NT2/D1 (cell line): ENCODE data around the gene MTHFD1.

Source experiments
- SUZ12 ChIP-seq: IDR thresholded peaks from 2 replicates; pipeline ENCODE4 v1.6.1; 2011; ENCODE audit not compliant: insufficient read length, insufficient read depth; ENCODE audit errors: extremely low read depth
- YY1 ChIP-seq: IDR thresholded peaks from 2 replicates; pipeline ENCODE4 v1.6.1; 2011; ENCODE audit not compliant: insufficient read length, insufficient read depth
- ZNF274 ChIP-seq: IDR thresholded peaks from 2 replicates; pipeline ENCODE4 v1.6.1; 2011; ENCODE audit warnings: mild to moderate bottlenecking, low read depth, low read length

DNA sequence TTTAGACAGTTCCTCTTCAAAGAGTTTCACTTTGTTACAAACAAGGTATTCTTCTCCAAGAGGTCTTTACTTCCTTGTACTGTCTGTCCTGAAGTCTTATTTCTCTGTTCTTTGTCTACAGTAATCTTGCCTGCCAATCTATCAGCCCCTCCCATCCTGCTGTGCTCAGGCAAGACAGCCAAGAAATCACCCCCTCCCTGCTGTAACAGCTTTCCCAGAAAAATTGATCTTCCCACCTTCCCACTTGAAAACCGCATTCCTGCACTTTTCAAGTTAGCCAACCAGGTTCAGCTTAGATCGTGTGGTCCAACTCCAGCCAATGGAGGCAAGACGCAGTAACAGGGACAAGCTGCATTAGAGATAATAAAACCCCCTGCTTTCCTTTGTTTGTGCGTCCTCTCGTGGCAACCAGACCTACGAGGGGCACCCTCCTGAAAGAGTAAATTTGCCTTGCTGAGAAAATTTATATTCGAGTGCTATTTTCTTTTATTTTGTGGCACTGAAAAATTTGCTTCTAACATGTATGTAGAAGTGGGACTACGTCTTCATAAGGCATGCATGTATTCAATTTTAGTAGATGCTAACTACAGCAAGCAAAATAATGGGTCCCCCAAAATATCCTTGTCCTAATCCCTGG is 47.5 kb upstream of the MTHFD1 start:
- TF ChIP-seq YY1: no peak
- no peak for TF ChIP-seq SUZ12
- no peak for TF ChIP-seq ZNF274
